UCSD-AML1 (cell line): Measurements from ENCODE around the gene GTF3C5.
"Not testable (repeated sequence)": the region's sequence is repeated elsewhere in the genome, so short reads cannot be mapped to it uniquely, and the experiment has no call there.

Experiments used
- DNase-seq: peaks from one replicate; lab custom pipeline; 2025; ENCODE audit not compliant: unreplicated experiment; lab: John Stamatoyannopoulos, UW

Gene GTF3C5, protein sequence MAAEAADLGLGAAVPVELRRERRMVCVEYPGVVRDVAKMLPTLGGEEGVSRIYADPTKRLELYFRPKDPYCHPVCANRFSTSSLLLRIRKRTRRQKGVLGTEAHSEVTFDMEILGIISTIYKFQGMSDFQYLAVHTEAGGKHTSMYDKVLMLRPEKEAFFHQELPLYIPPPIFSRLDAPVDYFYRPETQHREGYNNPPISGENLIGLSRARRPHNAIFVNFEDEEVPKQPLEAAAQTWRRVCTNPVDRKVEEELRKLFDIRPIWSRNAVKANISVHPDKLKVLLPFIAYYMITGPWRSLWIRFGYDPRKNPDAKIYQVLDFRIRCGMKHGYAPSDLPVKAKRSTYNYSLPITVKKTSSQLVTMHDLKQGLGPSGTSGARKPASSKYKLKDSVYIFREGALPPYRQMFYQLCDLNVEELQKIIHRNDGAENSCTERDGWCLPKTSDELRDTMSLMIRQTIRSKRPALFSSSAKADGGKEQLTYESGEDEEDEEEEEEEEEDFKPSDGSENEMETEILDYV

DNA sequence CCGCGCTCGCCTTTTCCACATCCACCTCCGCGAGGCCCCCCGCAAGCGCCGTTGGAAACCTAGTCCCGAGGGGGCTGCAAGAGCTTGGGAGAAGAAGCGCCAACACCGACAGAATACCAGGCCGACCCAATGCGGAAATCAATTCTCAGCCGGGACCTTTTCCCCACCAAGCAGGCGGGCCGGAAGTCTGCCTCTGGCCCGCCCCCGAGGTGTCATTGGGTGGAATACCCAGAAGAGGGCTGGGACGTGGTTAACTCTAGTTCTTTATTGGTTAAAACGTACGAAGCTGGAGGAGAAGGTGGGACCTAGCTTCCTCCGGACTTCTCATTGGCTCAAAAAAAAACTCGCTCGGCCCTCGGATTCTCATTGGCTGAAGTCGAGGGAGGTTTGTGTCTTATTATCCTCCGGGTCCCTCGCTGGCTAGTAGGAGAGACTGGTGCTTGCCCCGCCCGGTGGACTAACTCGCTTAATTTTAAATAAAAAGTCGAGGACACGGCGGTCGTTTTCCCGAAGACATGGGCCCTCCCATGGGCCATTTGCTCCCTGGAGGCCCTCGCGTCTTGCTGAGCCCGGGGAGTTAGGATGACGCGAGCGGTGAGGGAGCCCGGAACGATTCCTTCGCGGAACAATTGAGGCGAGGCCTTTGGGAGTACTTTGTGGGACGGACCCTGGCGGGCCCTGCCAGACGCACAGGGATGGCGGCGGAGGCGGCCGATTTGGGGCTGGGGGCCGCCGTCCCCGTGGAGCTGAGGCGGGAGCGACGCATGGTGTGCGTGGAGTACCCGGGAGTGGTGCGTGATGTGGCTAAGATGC, at the start of gene GTF3C5:
Gene GTF3C5, plus strand, starts transcription at position 681 of the 813 bp plus-strand sequence. Its CDS starts 15 bp downstream, at position 696.
- peak; percentile 91 for DNase-seq

DNA sequence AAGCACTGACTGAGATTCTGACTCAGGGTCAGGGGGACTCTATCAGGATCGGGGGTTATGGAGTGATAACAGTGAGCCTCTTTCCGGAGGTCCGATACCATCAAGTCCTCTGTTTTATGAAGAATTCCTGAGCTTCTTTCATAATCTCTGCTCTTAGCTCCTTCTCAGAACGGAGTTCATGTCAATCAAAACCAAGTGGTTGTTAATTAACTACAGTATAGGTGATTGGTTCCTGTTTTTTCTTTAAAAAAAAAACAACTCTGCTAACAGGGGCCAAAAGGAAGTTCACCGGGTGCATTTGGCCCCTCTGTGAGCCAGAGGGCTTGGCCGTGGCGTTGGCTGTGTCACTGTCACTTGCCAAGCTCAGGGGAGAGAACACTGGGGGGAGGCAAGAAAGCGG, 48.3 kb upstream of the GTF3C5 start:
- no peak for DNase-seq

DNA sequence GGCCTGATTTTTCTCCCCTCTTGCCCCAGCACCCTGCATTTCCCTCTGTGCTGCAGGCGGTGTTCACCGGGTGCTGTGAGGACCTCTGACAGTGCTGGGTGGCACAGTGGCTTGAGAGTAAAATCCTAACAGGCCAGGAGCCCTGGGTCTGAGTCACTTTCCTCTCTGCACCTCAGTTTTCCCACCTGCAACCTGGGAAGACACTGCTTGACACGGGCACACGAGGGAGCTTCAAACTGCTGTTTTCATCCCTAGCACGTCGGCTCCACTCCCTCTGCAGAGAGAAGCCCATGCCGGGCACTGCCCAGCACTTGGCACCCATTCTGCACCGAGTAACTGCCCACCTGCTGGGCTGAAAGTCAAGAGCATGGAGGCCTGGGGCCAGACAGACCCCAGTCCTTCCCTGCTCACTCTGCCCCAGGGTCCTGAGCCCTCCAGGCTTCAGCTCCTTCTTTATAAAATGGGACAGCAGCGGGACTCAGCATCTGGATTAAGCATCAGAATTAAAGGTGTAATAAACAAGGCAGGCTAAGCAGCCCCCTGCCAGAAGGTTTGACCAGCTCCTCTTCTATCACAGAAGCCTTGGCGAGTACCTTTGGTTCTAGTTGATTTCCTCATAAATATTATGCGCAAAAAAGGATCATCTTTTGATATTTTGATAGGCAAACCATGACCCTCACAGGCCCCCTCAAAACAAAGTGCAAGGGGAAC, 47.2 kb upstream of the GTF3C5 start:
- DNase-seq, result no peak

DNA sequence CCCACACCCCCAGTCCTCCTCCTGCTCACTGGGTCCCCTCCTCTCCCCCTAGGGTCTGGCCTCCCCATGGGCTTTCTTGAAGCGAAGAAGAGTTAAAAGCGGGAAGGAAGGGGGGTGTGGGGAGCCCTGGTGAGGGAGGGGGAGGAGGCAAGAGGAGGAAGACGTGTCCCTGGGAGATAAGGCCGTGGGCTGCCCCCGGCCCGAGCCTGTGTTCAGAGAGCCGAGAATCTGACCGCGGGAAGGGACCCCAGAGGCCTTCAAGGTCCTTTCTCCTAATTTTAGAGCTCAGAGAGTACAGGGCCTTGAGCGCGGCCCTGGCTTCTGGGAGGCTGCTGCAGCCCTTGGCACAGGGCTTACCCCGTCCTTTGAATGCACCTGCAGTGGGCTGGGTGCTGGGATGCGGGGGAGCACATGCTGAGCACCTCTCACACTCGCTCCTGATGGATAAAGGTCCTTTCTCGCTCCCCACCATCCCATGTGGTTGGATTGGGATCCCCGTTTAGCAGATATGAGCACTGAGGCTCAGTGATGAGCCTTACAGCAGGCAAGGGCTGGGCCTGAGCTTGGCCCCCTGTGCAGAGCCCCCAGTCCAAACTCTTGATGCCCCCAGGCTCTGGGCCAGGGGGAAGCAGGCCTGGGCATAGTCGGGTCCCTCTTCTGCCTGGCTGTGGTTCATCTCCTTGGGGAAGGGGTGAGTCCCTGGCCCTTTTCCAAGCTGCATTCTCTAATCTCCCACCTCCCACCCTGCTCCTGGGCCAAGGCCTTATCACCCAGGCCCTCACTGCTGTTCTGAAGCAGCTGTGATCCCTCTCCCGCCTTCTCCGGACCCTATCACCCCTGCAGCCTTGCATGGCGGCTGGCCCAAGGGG, 46.4 kb upstream of the GTF3C5 start:
- peak; percentile 85 for DNase-seq

DNA sequence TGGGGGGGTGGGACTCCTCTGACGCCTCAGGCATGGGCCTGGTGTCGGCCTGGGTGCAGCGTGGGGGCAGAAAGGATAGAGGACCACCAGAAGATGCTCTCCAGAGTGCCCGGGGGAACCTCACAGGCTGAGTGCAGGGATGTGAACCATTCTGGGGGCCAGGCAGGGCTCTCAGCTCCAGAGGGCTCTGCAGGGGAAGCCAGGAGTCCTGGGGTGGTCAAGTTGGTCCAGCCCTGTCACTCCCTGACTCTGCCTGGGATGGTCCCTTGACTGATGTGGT, 45.8 kb upstream of the GTF3C5 start:
- DNase-seq, result no peak

DNA sequence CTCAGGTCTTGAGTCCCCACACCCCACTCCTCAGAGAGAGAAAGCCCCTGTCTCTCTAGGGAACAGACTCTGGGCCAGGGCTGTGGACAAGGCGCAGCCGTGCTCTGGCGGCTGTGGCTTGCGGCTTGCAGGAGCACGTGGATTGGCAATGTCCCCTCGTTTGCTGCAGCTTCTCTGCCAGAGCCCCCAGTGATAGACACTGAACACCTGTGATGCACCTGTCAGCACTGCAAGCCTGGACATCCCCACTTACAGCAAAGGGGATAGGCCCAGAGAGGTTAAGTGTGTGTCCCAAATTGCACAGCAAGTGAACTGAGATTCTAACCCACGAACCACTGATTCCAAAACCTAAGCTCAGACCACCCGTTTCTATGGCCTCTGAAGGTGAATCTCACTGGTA, 45.3 kb upstream of the GTF3C5 start:
- DNase-seq, result no peak

DNA sequence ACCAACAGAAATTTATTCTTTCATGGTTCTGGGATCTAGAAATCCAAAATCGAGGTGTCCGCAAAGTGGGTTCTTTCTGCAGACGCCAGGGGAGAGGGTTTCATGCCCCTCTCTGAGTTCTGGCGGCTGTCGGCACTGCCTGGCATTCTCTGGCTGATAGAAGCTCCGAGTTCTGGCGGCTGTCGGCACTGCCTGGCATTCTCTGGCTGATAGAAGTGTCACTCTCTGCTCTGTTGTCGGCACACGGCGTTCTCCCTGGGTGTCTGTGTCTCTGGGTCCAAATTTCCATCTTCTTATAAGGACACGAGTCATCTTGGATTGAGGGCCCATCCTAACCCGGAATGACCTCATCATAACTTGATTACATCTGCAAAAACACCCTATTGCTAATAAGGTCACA, 44.7 kb upstream of the GTF3C5 start:
- DNase-seq, result no peak

DNA sequence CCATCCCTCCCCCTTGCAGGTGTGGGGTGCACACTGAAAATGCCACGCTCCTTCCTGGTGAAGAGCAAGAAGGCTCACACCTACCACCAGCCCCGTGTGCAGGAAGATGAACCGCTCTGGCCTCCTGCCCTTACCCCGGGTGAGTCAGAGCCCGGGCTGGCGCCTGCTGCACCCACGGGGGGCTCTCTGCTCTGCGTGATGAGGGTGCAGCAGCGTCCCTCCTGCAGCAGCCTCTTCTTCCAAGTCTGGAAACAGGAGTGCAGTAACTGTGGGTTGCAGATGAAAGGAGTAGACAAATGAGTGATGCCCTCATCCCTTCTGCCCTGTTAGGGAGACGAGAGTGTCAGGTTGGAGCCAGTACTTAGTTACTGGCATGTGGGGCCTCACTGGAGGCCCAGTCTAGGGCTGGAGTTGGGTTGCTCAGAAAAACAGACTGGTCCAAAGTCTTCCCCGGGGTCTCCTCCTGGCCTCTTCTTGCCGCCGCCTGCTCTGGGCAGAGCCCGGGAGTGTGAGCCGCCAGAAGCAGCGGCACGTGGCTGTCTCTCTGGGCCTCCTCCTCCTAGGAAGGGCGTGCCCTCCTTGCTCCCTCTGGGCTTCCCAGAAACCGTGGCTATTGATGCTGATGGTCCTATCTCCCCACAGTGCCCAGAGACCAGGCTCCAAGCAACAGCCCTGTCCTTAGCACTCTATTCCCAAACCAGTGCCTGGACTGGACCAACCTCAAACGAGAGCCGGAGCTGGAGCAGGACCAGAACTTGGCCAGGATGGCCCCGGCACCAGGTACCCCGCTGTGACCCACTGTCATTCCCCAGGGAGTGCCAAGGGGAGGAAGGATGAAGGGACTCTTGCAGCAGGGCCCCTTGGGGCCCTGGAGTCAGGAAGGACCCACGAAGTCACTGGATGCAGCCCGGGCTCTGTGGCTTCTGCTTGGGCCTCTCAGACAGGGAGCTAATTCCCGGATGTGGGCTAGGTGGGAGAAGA, 43.9 kb upstream of the GTF3C5 start:
- DNase-seq, result no peak

DNA sequence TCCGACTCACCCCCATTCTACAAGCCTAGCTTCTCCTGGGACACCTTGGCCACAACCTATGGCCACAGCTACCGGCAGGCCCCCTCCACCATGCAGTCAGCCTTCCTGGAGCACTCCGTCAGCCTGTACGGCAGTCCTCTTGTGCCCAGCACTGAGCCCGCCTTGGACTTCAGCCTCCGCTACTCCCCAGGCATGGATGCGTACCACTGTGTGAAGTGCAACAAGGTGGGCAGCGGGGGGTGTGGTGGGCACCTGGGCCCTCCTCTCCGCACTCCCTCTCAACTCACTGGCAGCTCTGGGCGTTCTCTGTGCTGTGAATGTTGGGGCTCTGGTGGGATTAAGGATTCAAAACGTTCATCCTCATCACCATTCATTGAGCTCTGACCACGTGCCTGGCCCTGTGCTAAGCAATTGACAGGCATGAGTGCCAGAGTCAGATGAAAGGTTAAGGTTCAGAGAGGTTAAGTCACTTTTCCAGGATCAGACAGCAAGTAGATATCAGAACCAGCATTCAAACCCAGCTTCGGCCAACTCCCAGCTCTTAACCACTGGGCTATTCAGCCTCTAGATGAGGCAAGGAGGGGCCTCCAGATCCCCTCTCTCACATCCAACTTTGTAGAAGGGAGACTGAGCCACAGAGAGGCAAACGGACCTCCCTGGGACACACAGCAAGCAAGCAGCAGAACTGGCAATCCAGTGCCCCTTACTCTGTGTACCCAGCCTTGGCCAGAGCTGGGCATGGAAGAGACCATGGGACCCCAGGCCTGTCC, 42.4 kb upstream of the GTF3C5 start:
- no peak for DNase-seq

DNA sequence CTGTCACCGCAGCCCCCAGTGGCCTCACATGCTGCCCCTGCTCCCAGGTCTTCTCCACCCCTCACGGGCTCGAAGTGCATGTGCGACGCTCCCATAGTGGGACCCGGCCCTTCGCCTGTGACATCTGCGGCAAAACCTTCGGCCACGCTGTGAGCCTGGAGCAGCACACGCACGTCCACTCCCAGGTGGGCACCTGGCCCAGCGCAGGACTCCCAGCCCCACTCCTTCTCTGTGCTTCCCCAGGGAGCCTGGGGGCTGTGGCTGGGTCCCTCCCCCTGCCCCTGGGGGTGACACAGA, 41.8 kb upstream of the GTF3C5 start:
- DNase-seq, result no peak

DNA sequence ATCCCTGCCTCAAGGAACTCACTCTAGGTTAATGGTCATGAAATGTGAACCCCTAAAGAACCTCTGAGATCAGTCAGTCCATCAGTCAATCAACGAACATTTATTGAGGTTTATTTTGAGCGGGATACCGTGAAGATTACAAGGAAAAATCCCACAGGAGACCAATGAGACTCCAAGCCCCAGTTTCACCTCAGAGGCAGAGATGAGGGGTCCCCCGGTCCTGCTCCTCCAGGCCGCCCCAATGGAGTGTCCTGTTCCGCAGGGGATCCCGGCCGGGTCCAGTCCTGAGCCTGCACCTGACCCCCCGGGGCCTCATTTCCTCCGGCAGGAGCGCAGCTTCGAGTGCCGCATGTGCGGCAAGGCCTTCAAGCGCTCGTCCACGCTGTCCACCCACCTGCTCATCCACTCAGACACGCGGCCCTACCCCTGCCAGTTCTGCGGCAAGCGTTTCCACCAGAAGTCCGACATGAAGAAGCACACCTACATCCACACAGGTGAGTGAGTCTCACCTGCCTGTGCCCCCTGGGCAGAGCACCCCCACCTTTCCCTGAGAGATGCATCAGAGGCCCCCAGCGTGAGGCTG, 41.3 kb upstream of the GTF3C5 start:
- DNase-seq, result no peak

DNA sequence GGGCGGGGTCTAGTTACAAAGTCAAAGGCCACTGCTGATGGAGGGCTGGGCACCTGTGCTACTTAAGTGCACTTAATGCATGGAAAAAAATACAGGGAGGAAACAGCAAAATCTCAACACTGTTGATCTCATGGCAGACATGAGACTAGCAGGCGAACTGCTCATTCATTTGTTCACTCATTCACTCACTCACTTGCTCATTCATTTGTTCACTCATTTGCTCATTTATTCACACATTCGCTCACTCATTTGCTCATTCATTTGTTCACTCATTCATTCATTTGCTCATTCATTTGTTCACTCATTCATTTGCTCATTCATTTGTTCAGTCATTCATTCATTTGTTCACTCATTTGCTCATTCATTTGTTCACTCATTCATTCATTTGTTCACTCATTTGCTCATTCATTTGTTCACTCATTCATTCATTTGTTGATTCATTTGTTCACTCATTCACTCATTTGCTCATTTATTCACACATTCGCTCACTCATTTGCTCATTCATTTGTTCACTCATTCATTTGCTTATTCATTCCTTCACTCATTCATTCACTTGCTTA, 40.7 kb upstream of the GTF3C5 start:
- DNase-seq, result not testable (repeated sequence)

DNA sequence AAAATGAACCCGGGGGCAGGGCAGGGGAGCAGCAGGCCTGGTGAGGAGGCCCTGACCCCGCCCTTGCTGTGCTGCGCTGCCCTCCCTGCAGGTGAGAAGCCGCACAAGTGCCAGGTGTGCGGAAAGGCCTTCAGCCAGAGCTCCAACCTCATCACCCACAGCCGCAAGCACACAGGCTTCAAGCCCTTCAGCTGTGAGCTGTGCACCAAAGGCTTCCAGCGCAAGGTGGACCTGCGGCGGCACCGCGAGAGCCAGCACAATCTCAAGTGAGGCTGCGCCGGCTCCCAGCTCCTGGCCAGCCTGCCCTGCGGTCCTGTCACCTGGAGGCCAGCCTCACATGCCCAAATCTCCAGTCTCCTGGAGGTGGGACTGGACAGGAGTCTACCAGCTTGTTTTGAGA, 40.0 kb upstream of the GTF3C5 start:
- no peak for DNase-seq

DNA sequence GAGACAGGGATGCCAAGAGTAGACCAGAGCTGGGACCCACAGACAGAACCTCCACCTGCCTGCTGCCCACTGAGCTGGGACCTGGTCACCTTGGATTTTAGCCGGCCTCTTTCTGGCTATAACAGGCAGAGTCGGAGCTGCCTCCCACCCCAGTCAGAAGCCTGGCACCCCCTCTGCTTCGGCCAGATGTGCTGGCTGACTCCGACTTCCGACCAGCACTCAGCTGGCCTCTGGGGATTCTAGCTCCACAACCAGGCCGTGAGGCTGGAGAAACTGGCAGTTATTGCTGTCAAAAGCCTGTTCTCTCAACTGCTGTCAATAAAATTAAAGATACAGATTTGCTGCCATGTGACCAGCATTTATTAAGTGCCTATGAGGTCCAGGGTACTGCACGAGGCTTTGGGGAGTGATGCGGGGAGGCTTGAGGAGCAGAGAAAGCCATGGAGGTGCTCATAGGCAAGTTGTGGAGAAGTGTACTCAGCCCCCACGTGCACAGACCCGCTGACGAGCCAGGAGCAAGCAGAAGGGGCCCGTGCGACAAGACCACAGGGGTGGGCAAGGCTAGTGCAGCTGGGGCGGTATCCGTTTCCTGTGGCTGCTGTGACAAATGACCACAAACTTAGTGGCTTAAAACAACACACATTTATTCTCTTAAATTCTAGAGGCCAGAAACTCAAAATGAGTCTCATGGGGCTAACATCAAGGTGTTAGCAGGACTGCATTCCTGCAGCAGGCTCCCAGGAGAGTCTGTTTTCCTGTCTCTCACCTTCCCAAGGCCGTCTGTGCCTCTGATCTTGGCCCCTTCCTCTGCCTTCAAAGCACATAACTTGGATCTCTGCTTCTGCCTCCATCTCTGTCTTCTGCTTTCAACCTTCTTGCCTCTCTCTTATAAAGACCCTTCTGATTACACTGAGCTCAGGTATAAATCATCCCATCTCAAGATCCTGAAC, 39.2 kb upstream of the GTF3C5 start:
- peak; percentile 65 for DNase-seq

DNA sequence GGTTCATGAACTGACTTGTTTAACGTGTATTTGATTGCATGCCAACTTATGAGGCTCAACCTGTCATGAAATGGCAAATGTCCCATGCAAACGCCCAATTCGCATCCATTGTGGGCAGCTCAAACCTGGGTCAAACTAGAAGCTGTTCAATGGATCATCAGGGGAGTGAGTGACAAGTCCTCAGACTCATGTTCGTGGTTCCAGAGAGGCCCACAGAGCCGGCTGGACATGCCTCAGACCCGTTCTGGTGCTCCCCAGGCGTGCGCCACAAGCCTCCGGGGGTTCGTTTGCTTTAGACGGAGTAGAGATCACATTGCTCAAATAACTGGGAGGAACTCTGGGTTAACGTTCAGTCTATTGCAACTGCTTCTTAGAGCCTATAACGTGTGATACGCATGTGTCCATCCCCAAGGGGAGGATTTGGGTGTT, 37.3 kb upstream of the GTF3C5 start:
- no peak for DNase-seq

DNA sequence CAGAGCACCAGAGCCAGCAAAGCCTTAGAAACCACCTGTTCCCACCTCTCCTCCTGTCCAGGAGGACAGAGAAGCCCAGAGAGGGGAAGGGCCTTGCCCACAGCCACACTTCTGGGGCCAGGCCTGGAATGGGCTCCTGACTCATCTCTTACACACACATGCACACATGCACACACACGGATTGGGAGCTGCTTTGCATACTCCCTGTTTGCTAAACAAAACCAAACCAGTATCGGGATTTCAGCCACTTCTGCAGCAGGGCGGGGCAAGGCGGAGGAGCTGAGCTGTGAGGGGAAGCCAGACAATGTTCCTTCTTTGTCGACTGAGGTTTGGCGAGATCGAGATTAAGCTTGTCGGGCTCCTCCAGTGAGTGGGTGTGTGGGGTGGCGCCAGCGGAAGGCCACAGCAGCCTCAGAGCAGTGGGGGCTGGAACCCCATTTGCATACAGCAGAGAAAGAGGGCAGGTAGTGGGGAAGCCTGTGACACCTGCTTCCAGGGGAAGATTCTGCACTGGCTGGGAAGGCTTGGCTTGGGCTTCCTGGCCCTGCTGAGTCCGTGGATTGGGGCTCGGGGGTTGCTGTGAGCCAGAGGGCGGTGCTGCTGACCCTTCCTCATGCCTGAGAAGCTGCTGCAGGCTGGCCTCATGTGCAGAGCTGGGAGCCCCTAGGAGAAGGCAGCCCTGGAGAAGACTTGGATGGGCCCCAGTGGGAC, 36.2 kb upstream of the GTF3C5 start:
- peak; percentile 81 for DNase-seq

DNA sequence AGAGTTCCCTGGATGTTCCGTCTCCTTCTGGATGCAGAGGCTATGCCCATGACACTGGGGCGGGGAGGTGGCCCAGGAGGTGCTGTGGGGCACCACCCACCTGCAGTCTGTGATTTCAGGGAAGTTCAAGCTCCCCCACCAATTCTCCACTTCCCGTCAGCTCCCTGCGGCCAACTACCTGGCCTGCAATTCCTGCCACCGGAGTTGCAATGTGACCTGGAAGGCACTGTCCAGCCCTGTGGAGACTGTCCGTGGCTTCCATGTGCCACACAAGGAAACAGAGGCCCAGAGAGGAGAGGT, 35.7 kb upstream of the GTF3C5 start:
- DNase-seq, result no peak
